K562 (cell line): ENCODE measurements around the gene IRAK3. TPM values are rescaled to one million over a fixed set of nuclear protein-coding genes. Genes with fewer than 3 reads are reported as not detected.

Experiments
- GATAD2B ChIP-seq: fragments of 450-650 bp; IDR thresholded peaks from 2 replicates; pipeline ENCODE4 v1.6.1; 2017; ENCODE audit warnings: mild to moderate bottlenecking, borderline replicate concordance
- HNRNPLL ChIP-seq: fragments of 200-400 bp; formaldehyde crosslinking; IDR thresholded peaks from 2 replicates; pipeline ENCODE4 v1.6.1; 2017; ENCODE audit warnings: low read length, low read depth, mild to moderate bottlenecking; ENCODE audit not compliant: poor library complexity, severe bottlenecking
- NFIX ChIP-seq: fragments of 250-450 bp; sonication (Bioruptor Pico); IDR thresholded peaks from 2 replicates; pipeline ENCODE4 v1.4.0; 2020; ENCODE audit warnings: low read depth, mild to moderate bottlenecking, moderate library complexity
- XRCC3 ChIP-seq: fragments of 450-650 bp; IDR thresholded peaks from 2 replicates; pipeline ENCODE4 v1.6.1; 2017; ENCODE audit warnings: mild to moderate bottlenecking, moderate library complexity
- YY1 ChIP-seq, 3 experiments: IDR thresholded peaks; 2 replicates each; pipeline ENCODE4 v1.6.1; 2011; ENCODE audit warnings: low read length in 2 of 3, mild to moderate bottlenecking in 2 of 3, moderate library complexity in 2 of 3, borderline replicate concordance in 1 of 3, control low read depth in 1 of 3, low read depth in 1 of 3; ENCODE audit not compliant: insufficient read depth in 3 of 3, insufficient replicate concordance in 2 of 3, control insufficient read depth in 1 of 3, insufficient read length in 1 of 3; ENCODE audit errors: extremely low read depth in 1 of 3
- ZBTB1 ChIP-seq: sonication (generic); formaldehyde crosslinking; IDR thresholded peaks from 2 replicates; pipeline ENCODE4 v1.8.1; 2023; ENCODE audit warnings: missing genetic modification reagents, low read depth, mild to moderate bottlenecking, borderline replicate concordance
- ZNF23 ChIP-seq: fragments of 250-450 bp; sonication (Bioruptor Pico); IDR thresholded peaks from 2 replicates; pipeline ENCODE4 v1.4.0; 2020; ENCODE audit warnings: mild to moderate bottlenecking
- ZNF3 ChIP-seq: fragments of 250-450 bp; sonication (Bioruptor Pico); IDR thresholded peaks from 2 replicates; pipeline ENCODE4 v1.5.0; 2021; ENCODE audit warnings: mild to moderate bottlenecking, moderate library complexity
- polyA plus RNA-seq, 8 experiments: library from polyadenylated mRNA; depleted of rRNA in 4 of 8; stranded (reverse) in 5 of 8; unstranded in 3 of 8; fragments of >200 nt; fragmentation: Nextera tagmentation in 2 of 8; fragmentation: Illumina TruSeq in 1 of 8; extraction: Ambion mirVana in 2 of 8; extraction: Trizol in 1 of 8; gene quantifications; 2 replicates each; pipeline versions ENCODE4 v1.2.1 to v1.2.3, GENCODE V29; 2011 to 2014; ENCODE audit warnings: inconsistent platforms in 1 of 8, missing spikeins in 1 of 8
- total RNA-seq, 7 experiments: library from RNA; depleted of rRNA in 6 of 7; stranded (reverse); fragments of >200 nt in 6 of 7; fragmentation: Illumina TruSeq in 2 of 7; extraction: Trizol in 2 of 7; gene quantifications; 2 replicates each; pipeline versions ENCODE4 v1.2.1 to v1.2.3, GENCODE V29; 2011 to 2021; ENCODE audit warnings: low replicate concordance in 1 of 7
- TF ChIP-seq, protein P1 (sequence below): fragments of 450-650 bp; IDR thresholded peaks from 2 replicates; pipeline ENCODE4 v1.6.1; 2016; ENCODE audit warnings: mild to moderate bottlenecking, moderate library complexity
- TF ChIP-seq, protein P2 (sequence below): sonication (generic); formaldehyde crosslinking; IDR thresholded peaks from 2 replicates; pipeline ENCODE4 v1.8.0; 2022; ENCODE audit warnings: mild to moderate bottlenecking, missing genetic modification reagents
- TF ChIP-seq, protein P3 (sequence below), 2 experiments: fragments of 450-650 bp in 1 of 2; sonication (generic) in 1 of 2; formaldehyde crosslinking in 1 of 2; IDR thresholded peaks in 1 of 2; conservative IDR thresholded peaks in 1 of 2; 2 replicates each; pipeline versions ENCODE4 v1.6.1 to v1.8.1; 2016 to 2023; ENCODE audit warnings: mild to moderate bottlenecking in 2 of 2, moderate library complexity in 2 of 2, inconsistent platforms in 1 of 2, missing genetic modification reagents in 1 of 2

The IRAK3 gene
- total and polyA plus RNA-seq, 9 of the 15 experiments (the other 6 are each of a cell fraction or from before 2014, with no cell fraction given) = 0.06 to 0.09 (median 0.07) TPM; not detected in 6

DNA sequence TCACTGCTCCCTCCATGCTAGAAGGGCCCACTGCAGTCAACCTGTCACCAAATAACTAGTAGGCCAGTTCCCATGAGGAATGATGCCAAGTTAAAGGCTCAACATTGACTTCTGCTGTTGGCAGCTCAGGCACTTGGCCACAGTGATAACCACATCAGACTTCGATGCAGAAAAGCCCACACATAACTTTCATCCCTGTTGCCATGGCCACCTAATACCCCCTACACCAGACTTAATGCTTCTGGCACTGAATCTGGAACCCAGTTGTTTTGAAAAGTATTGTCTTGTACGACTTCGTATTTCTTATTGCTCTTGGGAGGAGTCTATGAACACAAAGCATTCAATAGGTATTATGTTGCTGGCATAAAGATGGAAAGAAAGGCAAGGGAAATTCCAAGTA, 69.0 kb downstream of the IRAK3 start (continued):
- TF ChIP-seq, protein P1, sequence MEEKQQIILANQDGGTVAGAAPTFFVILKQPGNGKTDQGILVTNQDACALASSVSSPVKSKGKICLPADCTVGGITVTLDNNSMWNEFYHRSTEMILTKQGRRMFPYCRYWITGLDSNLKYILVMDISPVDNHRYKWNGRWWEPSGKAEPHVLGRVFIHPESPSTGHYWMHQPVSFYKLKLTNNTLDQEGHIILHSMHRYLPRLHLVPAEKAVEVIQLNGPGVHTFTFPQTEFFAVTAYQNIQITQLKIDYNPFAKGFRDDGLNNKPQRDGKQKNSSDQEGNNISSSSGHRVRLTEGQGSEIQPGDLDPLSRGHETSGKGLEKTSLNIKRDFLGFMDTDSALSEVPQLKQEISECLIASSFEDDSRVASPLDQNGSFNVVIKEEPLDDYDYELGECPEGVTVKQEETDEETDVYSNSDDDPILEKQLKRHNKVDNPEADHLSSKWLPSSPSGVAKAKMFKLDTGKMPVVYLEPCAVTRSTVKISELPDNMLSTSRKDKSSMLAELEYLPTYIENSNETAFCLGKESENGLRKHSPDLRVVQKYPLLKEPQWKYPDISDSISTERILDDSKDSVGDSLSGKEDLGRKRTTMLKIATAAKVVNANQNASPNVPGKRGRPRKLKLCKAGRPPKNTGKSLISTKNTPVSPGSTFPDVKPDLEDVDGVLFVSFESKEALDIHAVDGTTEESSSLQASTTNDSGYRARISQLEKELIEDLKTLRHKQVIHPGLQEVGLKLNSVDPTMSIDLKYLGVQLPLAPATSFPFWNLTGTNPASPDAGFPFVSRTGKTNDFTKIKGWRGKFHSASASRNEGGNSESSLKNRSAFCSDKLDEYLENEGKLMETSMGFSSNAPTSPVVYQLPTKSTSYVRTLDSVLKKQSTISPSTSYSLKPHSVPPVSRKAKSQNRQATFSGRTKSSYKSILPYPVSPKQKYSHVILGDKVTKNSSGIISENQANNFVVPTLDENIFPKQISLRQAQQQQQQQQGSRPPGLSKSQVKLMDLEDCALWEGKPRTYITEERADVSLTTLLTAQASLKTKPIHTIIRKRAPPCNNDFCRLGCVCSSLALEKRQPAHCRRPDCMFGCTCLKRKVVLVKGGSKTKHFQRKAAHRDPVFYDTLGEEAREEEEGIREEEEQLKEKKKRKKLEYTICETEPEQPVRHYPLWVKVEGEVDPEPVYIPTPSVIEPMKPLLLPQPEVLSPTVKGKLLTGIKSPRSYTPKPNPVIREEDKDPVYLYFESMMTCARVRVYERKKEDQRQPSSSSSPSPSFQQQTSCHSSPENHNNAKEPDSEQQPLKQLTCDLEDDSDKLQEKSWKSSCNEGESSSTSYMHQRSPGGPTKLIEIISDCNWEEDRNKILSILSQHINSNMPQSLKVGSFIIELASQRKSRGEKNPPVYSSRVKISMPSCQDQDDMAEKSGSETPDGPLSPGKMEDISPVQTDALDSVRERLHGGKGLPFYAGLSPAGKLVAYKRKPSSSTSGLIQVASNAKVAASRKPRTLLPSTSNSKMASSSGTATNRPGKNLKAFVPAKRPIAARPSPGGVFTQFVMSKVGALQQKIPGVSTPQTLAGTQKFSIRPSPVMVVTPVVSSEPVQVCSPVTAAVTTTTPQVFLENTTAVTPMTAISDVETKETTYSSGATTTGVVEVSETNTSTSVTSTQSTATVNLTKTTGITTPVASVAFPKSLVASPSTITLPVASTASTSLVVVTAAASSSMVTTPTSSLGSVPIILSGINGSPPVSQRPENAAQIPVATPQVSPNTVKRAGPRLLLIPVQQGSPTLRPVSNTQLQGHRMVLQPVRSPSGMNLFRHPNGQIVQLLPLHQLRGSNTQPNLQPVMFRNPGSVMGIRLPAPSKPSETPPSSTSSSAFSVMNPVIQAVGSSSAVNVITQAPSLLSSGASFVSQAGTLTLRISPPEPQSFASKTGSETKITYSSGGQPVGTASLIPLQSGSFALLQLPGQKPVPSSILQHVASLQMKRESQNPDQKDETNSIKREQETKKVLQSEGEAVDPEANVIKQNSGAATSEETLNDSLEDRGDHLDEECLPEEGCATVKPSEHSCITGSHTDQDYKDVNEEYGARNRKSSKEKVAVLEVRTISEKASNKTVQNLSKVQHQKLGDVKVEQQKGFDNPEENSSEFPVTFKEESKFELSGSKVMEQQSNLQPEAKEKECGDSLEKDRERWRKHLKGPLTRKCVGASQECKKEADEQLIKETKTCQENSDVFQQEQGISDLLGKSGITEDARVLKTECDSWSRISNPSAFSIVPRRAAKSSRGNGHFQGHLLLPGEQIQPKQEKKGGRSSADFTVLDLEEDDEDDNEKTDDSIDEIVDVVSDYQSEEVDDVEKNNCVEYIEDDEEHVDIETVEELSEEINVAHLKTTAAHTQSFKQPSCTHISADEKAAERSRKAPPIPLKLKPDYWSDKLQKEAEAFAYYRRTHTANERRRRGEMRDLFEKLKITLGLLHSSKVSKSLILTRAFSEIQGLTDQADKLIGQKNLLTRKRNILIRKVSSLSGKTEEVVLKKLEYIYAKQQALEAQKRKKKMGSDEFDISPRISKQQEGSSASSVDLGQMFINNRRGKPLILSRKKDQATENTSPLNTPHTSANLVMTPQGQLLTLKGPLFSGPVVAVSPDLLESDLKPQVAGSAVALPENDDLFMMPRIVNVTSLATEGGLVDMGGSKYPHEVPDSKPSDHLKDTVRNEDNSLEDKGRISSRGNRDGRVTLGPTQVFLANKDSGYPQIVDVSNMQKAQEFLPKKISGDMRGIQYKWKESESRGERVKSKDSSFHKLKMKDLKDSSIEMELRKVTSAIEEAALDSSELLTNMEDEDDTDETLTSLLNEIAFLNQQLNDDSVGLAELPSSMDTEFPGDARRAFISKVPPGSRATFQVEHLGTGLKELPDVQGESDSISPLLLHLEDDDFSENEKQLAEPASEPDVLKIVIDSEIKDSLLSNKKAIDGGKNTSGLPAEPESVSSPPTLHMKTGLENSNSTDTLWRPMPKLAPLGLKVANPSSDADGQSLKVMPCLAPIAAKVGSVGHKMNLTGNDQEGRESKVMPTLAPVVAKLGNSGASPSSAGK = no peak
- TF ChIP-seq, protein P2, sequence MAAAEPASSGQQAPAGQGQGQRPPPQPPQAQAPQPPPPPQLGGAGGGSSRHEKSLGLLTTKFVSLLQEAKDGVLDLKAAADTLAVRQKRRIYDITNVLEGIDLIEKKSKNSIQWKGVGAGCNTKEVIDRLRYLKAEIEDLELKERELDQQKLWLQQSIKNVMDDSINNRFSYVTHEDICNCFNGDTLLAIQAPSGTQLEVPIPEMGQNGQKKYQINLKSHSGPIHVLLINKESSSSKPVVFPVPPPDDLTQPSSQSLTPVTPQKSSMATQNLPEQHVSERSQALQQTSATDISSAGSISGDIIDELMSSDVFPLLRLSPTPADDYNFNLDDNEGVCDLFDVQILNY = no peak
- no peak for TF ChIP-seq NFIX
- TF ChIP-seq ZNF23 (CRISPR knock-in tag) = no peak
- TF ChIP-seq, protein P3, sequence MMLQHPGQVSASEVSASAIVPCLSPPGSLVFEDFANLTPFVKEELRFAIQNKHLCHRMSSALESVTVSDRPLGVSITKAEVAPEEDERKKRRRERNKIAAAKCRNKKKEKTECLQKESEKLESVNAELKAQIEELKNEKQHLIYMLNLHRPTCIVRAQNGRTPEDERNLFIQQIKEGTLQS (IDR thresholded peaks at IDR 0.05) = no peak
- TF ChIP-seq, protein P3 (CRISPR knock-in tag; conservative IDR thresholded peaks at IDR 0.05) = no peak
- TF ChIP-seq XRCC3 = no peak
- no peak for TF ChIP-seq ZNF3 (CRISPR knock-in tag)
- TF ChIP-seq GATAD2B = no peak
- no peak for TF ChIP-seq ZBTB1
- no peak for TF ChIP-seq HNRNPLL
- TF ChIP-seq YY1 (IDR thresholded peaks at IDR 0.05; ENCODE audit: borderline replicate concordance in 1 of 3, control insufficient read depth in 1 of 3, extremely low read depth in 1 of 3, insufficient read depth in 3 of 3, insufficient read length in 1 of 3, insufficient replicate concordance in 2 of 3, low read depth in 1 of 3, low read length in 2 of 3) = no peak
